Activated T-cell treated with anti-CD3 and anti-CD28 coated beads, Interleukin-2, amount 50 U/mL, for 72 hours (primary cell): ENCODE results near the gene ACSS2. TPM values are rescaled to one million over a fixed set of nuclear protein-coding genes. Genes with fewer than 3 reads are reported as not detected.

Source experiments
- ATAC-seq, 2 donors: fragments of 150-1000 bp; cut with Tn5 transposase; replicated peaks in 1 of 2; 2 replicates each; pipeline ENCODE4 v1.10.0; 2021; ENCODE audit warnings: moderate library complexity in 2 of 2, mild to moderate bottlenecking in 1 of 2
- DNase-seq, 2 donors: peaks; one replicate each; pipeline ENCODE4 v3.0.0; 2021 to 2022; ENCODE audit warnings: mixed read lengths in 1 of 2
- H3K27ac Mint-ChIP-seq: one replicate; pipeline ENCODE4 v1.8.0; 2022; ENCODE audit warnings: mild to moderate bottlenecking, moderate library complexity, mixed read lengths
- H3K27me3 Mint-ChIP-seq: one replicate; pipeline ENCODE4 v1.8.0; 2022; ENCODE audit warnings: low read depth, mixed read lengths
- H3K36me3 Mint-ChIP-seq, 2 donors: one replicate each; pipeline ENCODE4 v1.8.0; 2022; ENCODE audit warnings: mixed read lengths in 2 of 2, mild to moderate bottlenecking in 1 of 2; ENCODE audit not compliant: insufficient read depth in 2 of 2
- H3K4me1 Mint-ChIP-seq: one replicate; pipeline ENCODE4 v1.8.0; 2022; ENCODE audit warnings: low read depth, mixed read lengths
- H3K4me3 Mint-ChIP-seq, 2 donors: one replicate each; pipeline ENCODE4 v1.8.0; 2022; ENCODE audit warnings: mild to moderate bottlenecking in 2 of 2, mixed read lengths in 2 of 2, moderate library complexity in 2 of 2
- H3K9me3 Mint-ChIP-seq, 2 donors: one replicate each; pipeline ENCODE4 v1.8.0; 2022; ENCODE audit warnings: mixed read lengths in 2 of 2
- total RNA-seq, 2 donors: library from RNA; stranded (reverse); gene quantifications; one replicate each; pipeline ENCODE4 v1.2.3, GENCODE V29; 2022

ACSS2 gene
- total RNA-seq, 2 donors from 2014 or later, result 61.1 to 78.2 TPM

GRCh38 chr20:34927736-34928135, 51.3 kb downstream of the ACSS2 start:
- H3K27me3 Mint-ChIP-seq, result no peaks in the 10 kb centered on the region
- ATAC-seq (no peak), DNase-seq (no peak)
- H3K4me3 Mint-ChIP-seq, result no peak overlapping the region
- H3K4me1 Mint-ChIP-seq, result peaks cover 9% of the 10 kb centered on the region
- H3K9me3 Mint-ChIP-seq, result no peaks in the 10 kb centered on the region
- peaks cover 4 to 11% of the 10 kb centered on the region in 2 donors for H3K36me3 Mint-ChIP-seq
- no peak overlapping the region for H3K27ac Mint-ChIP-seq

DNA sequence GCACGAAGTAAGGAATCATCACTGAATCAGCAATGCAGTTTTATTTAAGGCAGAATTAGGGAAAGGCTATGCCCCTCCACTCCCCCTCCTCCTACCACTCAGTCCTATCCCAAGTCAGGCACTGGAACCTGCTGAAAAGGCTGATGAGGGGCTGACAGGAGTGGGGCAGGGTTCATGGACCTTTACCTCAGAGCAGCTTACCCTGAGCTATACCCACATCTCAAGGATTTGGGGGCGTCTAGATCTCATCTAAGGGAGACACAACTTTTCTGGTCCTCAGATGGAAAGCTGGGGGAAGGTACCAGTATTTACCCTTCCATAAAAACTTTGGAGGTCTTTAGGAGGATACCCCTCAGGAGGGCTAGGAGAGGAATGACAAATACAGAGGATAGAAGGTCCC, 52.0 kb downstream of the ACSS2 start:
- Mint-ChIP-seq H3K4me1 (peaks cover 9% of the 10 kb centered on the region), H3K4me3 (no peak overlapping the region), H3K9me3 (no peaks in the 10 kb centered on the region), H3K27ac (no peak overlapping the region), H3K36me3 (peaks cover 4 to 11% of the 10 kb centered on the region in 2 donors), H3K27me3 (no peaks in the 10 kb centered on the region)
- DNase-seq (no peak), ATAC-seq (no peak)

DNA sequence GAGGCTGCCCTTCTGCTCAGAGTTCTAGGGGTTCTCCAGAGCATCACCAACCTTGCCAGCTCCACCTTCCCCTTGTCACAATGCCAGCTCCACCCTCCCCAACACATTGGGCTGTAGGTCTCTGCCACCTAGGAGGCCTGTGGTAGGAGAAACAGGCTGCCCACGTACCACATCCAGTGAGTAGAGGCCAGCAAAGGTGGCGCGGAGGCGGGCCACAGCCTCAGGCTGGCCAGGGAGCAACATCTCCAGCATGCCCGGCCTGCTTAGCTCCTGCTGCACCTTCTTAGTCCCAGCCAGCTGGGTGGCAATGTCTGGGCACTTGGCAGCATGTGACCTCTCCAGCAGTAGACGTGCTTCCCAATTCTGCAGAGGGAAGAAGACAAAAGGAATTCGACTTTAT, 55.4 kb downstream of the ACSS2 start:
- Mint-ChIP-seq H3K9me3 (no peaks in the 10 kb centered on the region), H3K27me3 (no peaks in the 10 kb centered on the region), H3K36me3 (peaks cover 4 to 16% of the 10 kb centered on the region in 2 donors), H3K4me3 (no peak overlapping the region), H3K27ac (no peak overlapping the region), H3K4me1 (no peaks in the 10 kb centered on the region)
- DNase-seq (no peak), ATAC-seq (no peak)

GRCh38 chr20:34938466-34939163, 62.2 kb downstream of the ACSS2 start:
- no peaks in the 10 kb centered on the region for H3K9me3 Mint-ChIP-seq
- H3K36me3 Mint-ChIP-seq, result peaks cover 2 to 6% of the 10 kb centered on the region in 2 donors
- no peaks in the 10 kb centered on the region for H3K27me3 Mint-ChIP-seq
- no peak for ATAC-seq
- no peak overlapping the region for H3K27ac Mint-ChIP-seq
- no peaks in the 10 kb centered on the region for H3K4me1 Mint-ChIP-seq
- no peak for DNase-seq
- no peak overlapping the region for H3K4me3 Mint-ChIP-seq

DNA sequence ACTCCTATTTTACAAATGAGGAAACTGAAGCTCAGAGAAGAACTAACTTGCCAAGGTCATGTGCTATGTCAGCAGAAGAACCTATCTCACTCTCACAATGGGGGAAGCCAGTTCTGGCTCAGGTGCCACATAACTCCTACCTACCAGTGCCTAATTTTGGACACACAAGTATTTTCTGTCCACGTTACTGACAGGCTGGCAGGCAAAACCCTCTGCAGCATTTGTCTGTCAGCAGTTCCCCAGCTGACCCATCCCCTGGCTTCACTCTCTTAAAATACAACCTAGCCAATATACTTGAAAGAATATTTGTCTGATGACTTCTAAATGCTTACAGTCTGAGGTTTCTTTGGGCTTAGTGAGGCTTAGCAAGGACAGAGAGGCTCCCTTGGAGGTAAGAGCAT, 63.7 kb downstream of the ACSS2 start:
- H3K27ac Mint-ChIP-seq, result no peak overlapping the region

GRCh38 chr20:34941226-34941625, 64.8 kb downstream of the ACSS2 start:
- Mint-ChIP-seq H3K4me3 (no peak overlapping the region), H3K4me1 (no peaks in the 10 kb centered on the region), H3K27ac (no peak overlapping the region), H3K27me3 (no peaks in the 10 kb centered on the region), H3K9me3 (no peaks in the 10 kb centered on the region), H3K36me3 (peaks cover 5 to 6% of the 10 kb centered on the region in 2 donors)
- DNase-seq (no peak), ATAC-seq (no peak)

More for the DNA sequence above, 63.7 kb downstream of the ACSS2 start:
- no peaks in the 10 kb centered on the region for H3K27me3 Mint-ChIP-seq
- H3K36me3 Mint-ChIP-seq, result peaks cover 2 to 4% of the 10 kb centered on the region in 2 donors
- DNase-seq (no peak), ATAC-seq (no peak)
- H3K4me1 Mint-ChIP-seq, result no peaks in the 10 kb centered on the region
- no peak overlapping the region for H3K4me3 Mint-ChIP-seq
- no peaks in the 10 kb centered on the region for H3K9me3 Mint-ChIP-seq

DNA sequence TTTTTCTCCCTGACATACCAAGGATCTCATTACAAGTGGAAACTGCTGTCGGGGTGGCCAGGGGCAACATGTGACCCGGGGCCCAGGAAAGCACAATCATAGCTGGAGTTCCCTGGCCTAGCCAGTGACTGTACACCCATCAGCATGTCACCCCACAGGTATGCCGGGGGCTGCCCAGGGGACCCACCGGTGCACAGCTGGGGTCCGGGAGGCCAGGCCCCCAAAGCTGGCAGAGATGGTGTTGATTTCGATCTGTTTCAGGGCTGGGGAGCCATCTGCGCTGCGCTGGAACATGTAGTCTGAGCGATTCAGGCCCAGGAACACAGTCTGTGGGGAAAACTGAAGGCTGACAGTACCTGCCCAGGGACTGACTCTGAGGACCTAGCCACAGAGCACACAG, 65.9 kb downstream of the ACSS2 start:
- DNase-seq (no peak), ATAC-seq (no peak)
- no peak overlapping the region for H3K4me3 Mint-ChIP-seq
- H3K9me3 Mint-ChIP-seq, result no peaks in the 10 kb centered on the region
- H3K4me1 Mint-ChIP-seq, result no peaks in the 10 kb centered on the region
- H3K36me3 Mint-ChIP-seq, result peaks cover 5 to 6% of the 10 kb centered on the region in 2 donors
- no peak overlapping the region for H3K27ac Mint-ChIP-seq
- no peaks in the 10 kb centered on the region for H3K27me3 Mint-ChIP-seq

GRCh38 chr20:34943808-34944567, 67.6 kb downstream of the ACSS2 start:
- Mint-ChIP-seq H3K4me1 (peaks cover 6% of the 10 kb centered on the region), H3K9me3 (no peaks in the 10 kb centered on the region), H3K4me3 (no peak overlapping the region), H3K27ac (no peak overlapping the region), H3K36me3 (peaks cover 3 to 8% of the 10 kb centered on the region in 2 donors), H3K27me3 (no peaks in the 10 kb centered on the region)
- DNase-seq (no peak), ATAC-seq (no peak)

GRCh38 chr20:34945315-34946077, 69.1 kb downstream of the ACSS2 start:
- H3K27ac Mint-ChIP-seq, result peak overlapping the region; percentile 10
- DNase-seq, result no peak

DNA sequence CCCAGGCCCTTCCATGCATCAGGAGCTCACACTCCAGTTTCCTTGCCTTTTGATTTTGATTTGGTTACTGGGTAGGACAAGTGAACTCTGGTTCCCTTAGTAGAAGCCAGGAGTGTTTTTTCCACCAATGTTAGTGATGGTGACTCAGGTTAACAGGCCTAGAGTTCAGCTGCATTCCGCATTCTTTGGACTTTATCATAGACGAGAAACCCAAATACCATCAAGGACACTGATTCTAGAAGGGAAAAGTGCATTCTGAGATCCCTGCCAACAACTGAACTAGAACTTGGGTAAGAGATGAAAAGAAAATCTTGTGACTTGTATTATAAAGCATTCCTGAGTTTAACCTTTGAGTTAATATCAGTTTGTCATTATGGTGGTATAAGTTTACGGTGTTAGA, 70.2 kb downstream of the ACSS2 start:
- H3K4me3 Mint-ChIP-seq, result no peak overlapping the region
- no peaks in the 10 kb centered on the region for H3K9me3 Mint-ChIP-seq
- H3K4me1 Mint-ChIP-seq, result peaks cover 6% of the 10 kb centered on the region
- no peak for DNase-seq
- H3K27ac Mint-ChIP-seq, result no peak overlapping the region
- peaks cover 6 to 8% of the 10 kb centered on the region in 2 donors for H3K36me3 Mint-ChIP-seq
- ATAC-seq, result no peak
- no peaks in the 10 kb centered on the region for H3K27me3 Mint-ChIP-seq

More at GRCh38 chr20:34945315-34946077, 69.1 kb downstream of the ACSS2 start:
- Mint-ChIP-seq H3K9me3 (no peaks in the 10 kb centered on the region), H3K4me3 (no peak overlapping the region), H3K36me3 (peaks cover 6 to 8% of the 10 kb centered on the region in 2 donors), H3K27me3 (no peaks in the 10 kb centered on the region), H3K4me1 (peaks cover 6% of the 10 kb centered on the region)
- ATAC-seq, result no peak

GRCh38 chr20:34947336-34947735, 70.9 kb downstream of the ACSS2 start:
- Mint-ChIP-seq H3K4me3 (no peak overlapping the region), H3K4me1 (peaks cover 6% of the 10 kb centered on the region), H3K27me3 (no peaks in the 10 kb centered on the region), H3K36me3 (peaks cover 6 to 8% of the 10 kb centered on the region in 2 donors), H3K27ac (no peak overlapping the region), H3K9me3 (no peaks in the 10 kb centered on the region)
- DNase-seq, result no peak
- ATAC-seq, result no peak

DNA sequence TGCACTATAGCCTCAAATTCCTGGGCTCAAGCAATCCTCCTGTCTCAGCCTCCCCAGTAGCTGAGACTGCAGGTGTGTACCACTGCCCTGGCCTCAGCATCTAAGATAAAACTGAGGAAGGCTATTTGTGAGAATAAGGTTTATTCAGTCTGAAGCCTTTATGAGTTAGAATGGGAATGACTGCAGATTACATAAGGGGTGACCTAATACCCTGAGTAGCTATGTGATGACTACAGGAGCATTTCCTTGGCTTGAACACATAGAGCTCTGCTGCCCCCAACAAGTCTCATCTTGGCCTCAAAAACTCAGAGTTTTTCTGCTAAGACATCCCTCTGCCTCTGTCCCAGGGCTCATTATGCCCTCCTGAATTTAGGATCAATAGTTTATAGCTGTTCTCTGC, 71.6 kb downstream of the ACSS2 start:
- no peak overlapping the region for H3K4me3 Mint-ChIP-seq
- H3K36me3 Mint-ChIP-seq, result peaks cover 6 to 8% of the 10 kb centered on the region in 2 donors
- H3K27me3 Mint-ChIP-seq, result no peaks in the 10 kb centered on the region
- DNase-seq (no peak), ATAC-seq (peak in 1 of 2 donors; percentile 69)
- H3K27ac Mint-ChIP-seq, result no peak overlapping the region
- H3K4me1 Mint-ChIP-seq, result peaks cover 6% of the 10 kb centered on the region
- no peaks in the 10 kb centered on the region for H3K9me3 Mint-ChIP-seq

DNA sequence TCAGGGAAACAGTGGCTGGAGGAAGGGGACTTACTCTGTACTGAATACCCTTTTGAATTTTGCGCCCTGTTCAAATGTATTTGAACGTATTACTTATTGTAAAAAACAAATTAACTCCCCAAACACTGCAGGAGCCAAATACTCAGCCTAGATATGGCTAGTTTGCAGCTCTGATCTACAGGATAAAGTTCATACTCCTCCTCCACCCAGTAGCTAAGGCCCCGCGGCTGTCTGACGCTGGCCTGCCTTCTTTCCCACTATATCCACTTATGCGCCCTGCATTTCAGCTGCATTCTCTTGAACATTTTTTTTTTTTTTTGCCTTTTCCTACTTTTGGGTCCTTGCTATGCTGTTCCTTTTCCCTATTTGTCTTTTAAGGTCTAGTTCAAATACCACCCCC, 72.7 kb downstream of the ACSS2 start:
- H3K27me3 Mint-ChIP-seq, result no peaks in the 10 kb centered on the region
- no peak for ATAC-seq
- peaks cover 6 to 8% of the 10 kb centered on the region in 2 donors for H3K36me3 Mint-ChIP-seq

More for the DNA sequence above, 72.7 kb downstream of the ACSS2 start:
- H3K27ac Mint-ChIP-seq, result no peak overlapping the region
- H3K4me3 Mint-ChIP-seq, result no peak overlapping the region
- no peaks in the 10 kb centered on the region for H3K9me3 Mint-ChIP-seq
- peaks cover 6% of the 10 kb centered on the region for H3K4me1 Mint-ChIP-seq
- no peak for DNase-seq
